ENCODE results near the gene GNAI2.

GRCh38 chr3:50195501-50196252, 40.3 kb upstream of the GNAI2 start:
- TF ChIP-seq CTCF (IDR thresholded peaks at IDR 0.05; ENCODE audit: extremely low read depth in 1 of 2, insufficient read depth in 1 of 2, low read depth in 1 of 2, low read length in 2 of 2) (no peak), POLR2A (IDR thresholded peaks at IDR 0.05; ENCODE audit: low read depth, low read length) (no peak), EZH2 (IDR thresholded peaks at IDR 0.05; ENCODE audit: borderline replicate concordance, low read depth, low read length, severe bottlenecking) (no peak)

Measured in endothelial cell of umbilical vein (primary cell).